Lung (tissue), 12 donors: ENCODE measurements around the gene COL18A1. TPM values are rescaled to one million over a fixed set of nuclear protein-coding genes. Genes with fewer than 3 reads are reported as not detected.
A peak's percentile ranks its signal among the peaks of the same experiment; 100 is the strongest.

Experiments used
- ATAC-seq: fragments of 200-7000 bp; cut with Tn5 transposase; one replicate; pipeline ENCODE4 v1.9.1; 2020; ENCODE audit warnings: moderate number of reproducible peaks; ENCODE audit not compliant: insufficient read depth, low FRiP score
- DNase-seq, 3 donors: peaks; one replicate each; pipeline ENCODE4 v3.0.0-alpha.2; 2013 to 2017
- H3K27ac ChIP-seq, 2 donors: one replicate each; pipeline ENCODE4 v1.5.1; 2013; ENCODE audit warnings: mild to moderate bottlenecking in 2 of 2, moderate library complexity in 2 of 2, control low read depth in 1 of 2, inconsistent platforms in 1 of 2, low read depth in 1 of 2, low read length in 1 of 2
- H3K27me3 ChIP-seq, 3 donors: one replicate each; pipeline ENCODE4 v1.5.1; 2013; ENCODE audit warnings: low read length in 2 of 3; ENCODE audit not compliant: control insufficient read depth in 3 of 3, insufficient read depth in 3 of 3
- H3K36me3 ChIP-seq, 4 donors: one replicate each; pipeline ENCODE4 v1.5.1; 2013; ENCODE audit warnings: low read length in 4 of 4, mild to moderate bottlenecking in 1 of 4, moderate library complexity in 1 of 4; ENCODE audit not compliant: control insufficient read depth in 4 of 4, insufficient read depth in 4 of 4
- H3K4me1 ChIP-seq, 5 donors: one replicate each; pipeline ENCODE4 v1.5.1; 2013; ENCODE audit warnings: low read length in 5 of 5, mild to moderate bottlenecking in 2 of 5, moderate library complexity in 1 of 5; ENCODE audit not compliant: control insufficient read depth in 5 of 5, insufficient read depth in 5 of 5
- H3K4me3 ChIP-seq: one replicate; pipeline ENCODE4 v1.5.1; 2013; ENCODE audit warnings: mild to moderate bottlenecking, control low read depth, moderate library complexity
- H3K9ac ChIP-seq, 2 donors: one replicate each; pipeline ENCODE4 v1.5.1; 2013; ENCODE audit warnings: low read length in 2 of 2, control low read depth in 1 of 2; ENCODE audit not compliant: insufficient read depth in 1 of 2
- H3K9me3 ChIP-seq, 4 donors: one replicate each; pipeline ENCODE4 v1.5.1; 2013; ENCODE audit warnings: low read length in 3 of 4, mild to moderate bottlenecking in 1 of 4, moderate library complexity in 1 of 4; ENCODE audit not compliant: control insufficient read depth in 4 of 4, insufficient read depth in 3 of 4
- CTCF ChIP-seq: IDR thresholded peaks from 2 replicates; pipeline ENCODE4 v1.5.1; 2012; ENCODE audit warnings: mild to moderate bottlenecking; ENCODE audit errors: control extremely low read depth, extremely low read depth
- WGBS, 2 donors: extraction: QIAGEN DNeasy Blood & Tissue Kit; methylation state at CpG; one replicate each; pipeline ENCODE4 v1.1.7; 2013; 5-methylcytosine and 5-hydroxymethylcytosine counted together
- polyA plus RNA-seq, 2 donors: library from polyadenylated mRNA; stranded (reverse); fragments of 200-250 nt; gene quantifications; one replicate each; pipeline ENCODE4 v1.2.1, GENCODE V29; 2013
- total RNA-seq, 2 donors: library from RNA; depleted of rRNA in 1 of 2; stranded (reverse); fragments of >200 nt in 1 of 2; gene quantifications; one replicate each; pipeline ENCODE4 v1.2.1, GENCODE V29; 2014 to 2021
- donor health status: control.
- donor health status: control.
- donor health status: Bipolar disorder and iron deficiency.
- donor health status: healthy.
- donor health status: DM: yes; HTN: yes; CAD: no.

COL18A1 gene
- total and polyA plus RNA-seq, 4 donors: 42.7 to 102 (median 45.8) TPM

GRCh38 chr21:45554477-45555175 is 149.7 kb downstream of the COL18A1 start:
- WGBS, 2 donors: 0 to 2% methylated on average over 38 to 53 of the region's 53 CpGs
- Histone ChIP-seq H3K27me3 (no peaks in the 10 kb centered on the region), H3K27ac (peak overlapping the region in 1 of 2 donors; percentile 69), H3K4me3 (peak overlapping the region; percentile 7), H3K9ac (peak overlapping the region; percentile 53 to 63), H3K4me1 (peaks cover 0 to 4% (median 3%) of the 10 kb centered on the region in 5 donors), H3K36me3 (no peaks in the 10 kb centered on the region), H3K9me3 (no peaks in the 10 kb centered on the region)
- peak; percentile 86 to 89 (median 88) for DNase-seq
- peak; percentile 79 for TF ChIP-seq CTCF
- ATAC-seq: peak; percentile 83

- Histone ChIP-seq H3K9ac (no peak overlapping the region), H3K27me3 (no peaks in the 10 kb centered on the region), H3K27ac (no peak overlapping the region), H3K36me3 (no peaks in the 10 kb centered on the region), H3K4me1 (peaks cover 0 to 3% (median 2%) of the 10 kb centered on the region in 5 donors), H3K9me3 (no peaks in the 10 kb centered on the region), H3K4me3 (no peak overlapping the region)
- DNase-seq: no peak
- no peak for ATAC-seq
- no peak for TF ChIP-seq CTCF
- 0 to 2% methylated on average over 12 to 19 of the region's 34 CpGs for WGBS, 2 donors
Measured at GRCh38 chr21:45555251-45555556, 150.2 kb downstream of the COL18A1 start.

- DNase-seq (peak; percentile 79 to 93 (median 91)), ATAC-seq (peak; percentile 88)
- H3K36me3 ChIP-seq: no peaks in the 10 kb centered on the region
- no peaks in the 10 kb centered on the region for H3K9me3 ChIP-seq
- peak overlapping the region; percentile 26 to 86 for H3K27ac ChIP-seq
- TF ChIP-seq CTCF: peak; percentile 54
- WGBS, 2 donors: 3 to 10% methylated on average over 49 to 62 of the region's 62 CpGs
- peaks cover 0 to 3% (median 0%) of the 10 kb centered on the region in 5 donors for H3K4me1 ChIP-seq
- H3K9ac ChIP-seq: peak overlapping the region; percentile 45 to 56
- peak overlapping the region; percentile 29 for H3K4me3 ChIP-seq
- H3K27me3 ChIP-seq: no peaks in the 10 kb centered on the region
Measured at GRCh38 chr21:45555557-45556301, 150.8 kb downstream of the COL18A1 start.
